Endothelial cell of umbilical vein (primary cell): Measurements from ENCODE around the gene ATP5PD. TPM values are rescaled to one million over a fixed set of nuclear protein-coding genes. Genes with fewer than 3 reads are reported as not detected.
A peak's percentile ranks its signal among the peaks of the same experiment; 100 is the strongest.

Experiments used
- BruUV-seq: library from RNA; stranded (reverse); fragments of 400-500 nt; replicated peaks from 2 replicates; lab custom pipeline; 2021; lab: Mats Ljungman, UMichigan
- CTCF ChIA-PET: fragments of 300-600, 350-600 bp; sonication (Branson Sonifier 250); formaldehyde crosslinking; loops from one replicate; lab custom pipeline; 2021; ENCODE audit warnings: antibody characterized with exemption, inconsistent platforms; lab: Charles Lee
- POLR2A ChIA-PET: fragments of 300-600, 350-600 bp; sonication (Branson Sonifier 250); formaldehyde crosslinking; loops from one replicate; lab custom pipeline; 2021; ENCODE audit warnings: antibody characterized with exemption, inconsistent platforms; lab: Charles Lee
- DNase-seq: peaks from one replicate; pipeline ENCODE4 v3.0.0-alpha.2; 2011; ENCODE audit warnings: low read depth, low spot score
- FAIRE-seq: peaks from 2 replicates; lab custom pipeline; 2011; peaks lifted over from hg19 to GRCh38; lab: Jason Lieb, UNC
- H2AFZ ChIP-seq: 2 replicates; pipeline ENCODE4 v1.6.0; 2012; ENCODE audit warnings: low read depth, low read length, control low read depth, inconsistent platforms
- H3K27ac ChIP-seq: 2 replicates; pipeline ENCODE4 v1.5.1; 2011; ENCODE audit warnings: low read depth, mild to moderate bottlenecking, control low read depth, low read length, moderate library complexity; ENCODE audit not compliant: insufficient read depth
- H3K27me3 ChIP-seq, 2 experiments: 2 replicates each; pipeline versions ENCODE4 v1.6.0 to v1.6.1; 2011; ENCODE audit warnings: low read length in 2 of 2, mixed read lengths in 1 of 2; ENCODE audit not compliant: control insufficient read depth in 2 of 2, insufficient read depth in 2 of 2
- H3K36me3 ChIP-seq, 2 experiments: 2 replicates in 1 of 2; 3 replicates in 1 of 2; pipeline ENCODE4 v1.5.1; 2011; ENCODE audit warnings: low read length in 2 of 2, mild to moderate bottlenecking in 1 of 2, moderate library complexity in 1 of 2; ENCODE audit not compliant: control insufficient read depth in 2 of 2, insufficient read depth in 2 of 2; ENCODE audit errors: extremely low read depth in 1 of 2
- H3K4me1 ChIP-seq: 3 replicates; pipeline ENCODE4 v1.5.1; 2011; ENCODE audit warnings: mild to moderate bottlenecking, low read length; ENCODE audit not compliant: control insufficient read depth, insufficient read depth; ENCODE audit errors: extremely low read depth
- H3K4me2 ChIP-seq: 2 replicates; pipeline ENCODE4 v1.6.1; 2011; ENCODE audit warnings: low read length, control low read depth, mixed read lengths; ENCODE audit not compliant: insufficient read depth
- H3K4me3 ChIP-seq, 3 experiments: fragments of 200-600 bp in 1 of 3; sonication (generic), shearing (Covaris generic) in 1 of 3; replicated peaks in 1 of 3; 2 replicates each; pipeline ENCODE4 v1.5.1; 2011 to 2016; ENCODE audit warnings: control low read depth in 3 of 3, low read length in 3 of 3, mild to moderate bottlenecking in 2 of 3, inconsistent platforms in 1 of 3, low read depth in 1 of 3, moderate library complexity in 1 of 3; ENCODE audit not compliant: insufficient read depth in 1 of 3
- H3K79me2 ChIP-seq: 2 replicates; pipeline ENCODE4 v1.6.0; 2012; ENCODE audit warnings: low read length, inconsistent platforms; ENCODE audit not compliant: control insufficient read depth, insufficient read depth
- H3K9ac ChIP-seq: replicated peaks from 2 replicates; pipeline ENCODE3; 2011; ENCODE audit warnings: low read length, control low read depth; ENCODE audit not compliant: insufficient read depth; ENCODE audit errors: extremely low read depth
- H3K9me1 ChIP-seq: replicated peaks from 3 replicates; pipeline ENCODE4 v1.6.0; 2011; ENCODE audit warnings: mild to moderate bottlenecking, low read length; ENCODE audit not compliant: control insufficient read depth, insufficient read depth; ENCODE audit errors: extremely low read depth
- H3K9me3 ChIP-seq: replicated peaks from 2 replicates; pipeline ENCODE4 v1.5.1; 2012; ENCODE audit warnings: low read length, inconsistent platforms; ENCODE audit not compliant: control insufficient read depth, insufficient read depth
- H4K20me1 ChIP-seq: replicated peaks from 2 replicates; pipeline ENCODE3; 2011; ENCODE audit warnings: mild to moderate bottlenecking, low read length; ENCODE audit not compliant: control insufficient read depth, insufficient read depth; ENCODE audit errors: extremely low read depth
- GATA2 ChIP-seq: IDR thresholded peaks from 2 replicates; pipeline ENCODE4 v1.7.0; 2011; ENCODE audit warnings: low read depth, mild to moderate bottlenecking, moderate library complexity, mixed read lengths, low read length; ENCODE audit not compliant: insufficient read length, insufficient read depth
- MAX ChIP-seq: IDR thresholded peaks from 2 replicates; pipeline ENCODE4 v1.6.1; 2011; ENCODE audit not compliant: insufficient read depth, insufficient read length
- MYC ChIP-seq: IDR thresholded peaks from one replicate; pipeline ENCODE4 v1.6.1; 2011; ENCODE audit warnings: mild to moderate bottlenecking, low read depth, low read length
- POLR2A ChIP-seq: IDR thresholded peaks from 2 replicates; pipeline ENCODE4 v1.6.1; 2012; ENCODE audit warnings: low read depth, mild to moderate bottlenecking, control low read depth, low read length
- POLR2AphosphoS5 ChIP-seq: IDR thresholded peaks from 2 replicates; pipeline ENCODE4 v1.6.1; 2012; ENCODE audit warnings: low read depth, mild to moderate bottlenecking, control low read depth, low read length, moderate library complexity; ENCODE audit not compliant: insufficient read depth
- dilution Hi-C: fragments of 300-500 bp; cut with MboI; formaldehyde crosslinking; loops from one replicate; pipeline ENCODE4 v1.15.0; 2019; ENCODE audit warnings: low sequenced_read_pairs; ENCODE audit not compliant: extremely low pct_ligation_motif_present
- intact Hi-C: fragments of 100-400 bp; cut with micrococcal nuclease; formaldehyde crosslinking; loops from one replicate; pipeline ENCODE4 v1.10.0; 2022
- polyA plus RNA-seq, 4 experiments: library from polyadenylated mRNA; depleted of rRNA in 3 of 4; stranded (reverse) in 3 of 4; unstranded in 1 of 4; fragments of >200 nt; gene quantifications; 2 replicates each; pipeline versions ENCODE4 v1.2.1 to v1.2.3, GENCODE V29; 2011 to 2012; ENCODE audit warnings: missing spikeins in 1 of 4
- total RNA-seq: library from RNA; stranded (reverse); gene quantifications from 2 replicates; pipeline ENCODE4 v1.2.3, GENCODE V29; 2021

Gene ATP5PD
- total and polyA plus RNA-seq, 2 donors (not counting 3 experiments of a cell fraction or from before 2014, with no cell fraction given) = 182 to 200 TPM

- H3K4me2 ChIP-seq = peak overlapping the region; percentile 69
- H3K9me1 ChIP-seq = no peaks in the 10 kb centered on the region
- no peaks in the 10 kb centered on the region for H3K79me2 ChIP-seq
- H3K36me3 ChIP-seq = peaks cover 0 to 2% of the 10 kb centered on the region in 2 experiments
- CTCF ChIA-PET = interaction anchor here (0.6 to 3.7 kb wide), 9 partner anchors 14 to 190 kb away, joined by 3 to 35 read pairs (median 6); partner anchors contain the start of genes CDR2L and MRPL58
- no peak for TF ChIP-seq GATA2
- no peak for TF ChIP-seq POLR2A
- peak; percentile 83 for TF ChIP-seq MAX
- peak; percentile 11 for TF ChIP-seq POLR2AphosphoS5
- TF ChIP-seq MYC = peak; percentile 68
- peaks cover 0 to 2% of the 10 kb centered on the region in 2 experiments for H3K27me3 ChIP-seq
- FAIRE-seq (no peak), DNase-seq (peak; percentile 88)
- POLR2A ChIA-PET = interaction anchor here (1.3 kb wide), 1 partner anchor 21 kb away, joined by 6 read pairs; the partner anchor contains the start of gene MRPL58
- no peaks in the 10 kb centered on the region for H3K9me3 ChIP-seq
- intact Hi-C loops = loop anchor here (1.0 to 2.0 kb wide), 2 partner anchors 46 to 52 kb away; partner anchors contain the start of gene SLC16A5
- no peaks in the 10 kb centered on the region for H4K20me1 ChIP-seq
- peak overlapping the region; percentile 70 for H2AFZ ChIP-seq
- H3K27ac ChIP-seq = peak overlapping the region; percentile 69
- peaks cover 20% of the 10 kb centered on the region for H3K4me1 ChIP-seq
- dilution Hi-C loops = no loop called here
- TSS peak; percentile 74 for BruUV-seq
- H3K4me3 ChIP-seq = peak overlapping the region; percentile 58 to 87 (median 74)
- peak overlapping the region; percentile 87 for H3K9ac ChIP-seq
These were observed 12.4 kb downstream of the ATP5PD start for GRCh38 chr17:75034236-75034908.
